Gastrocnemius medialis (tissue), 4 donors: Measurements from ENCODE around the gene IL20RB.

Experiments
- CTCF ChIP-seq, 5 experiments: fragments of 450-650 bp in 3 of 5; fragments of 200-600 bp in 2 of 5; sonication (generic) in 2 of 5; IDR thresholded peaks in 4 of 5; conservative IDR thresholded peaks in 1 of 5; 1 replicate in 4 of 5; 2 replicates in 1 of 5; pipeline ENCODE4 v1.5.1; 2016 to 2019; ENCODE audit warnings: antibody characterized with exemption in 5 of 5, mild to moderate bottlenecking in 3 of 5, moderate library complexity in 3 of 5
- POLR2A ChIP-seq, 2 donors: fragments of 450-650 bp; IDR thresholded peaks; one replicate each; pipeline ENCODE4 v1.6.1; 2017; ENCODE audit warnings: antibody characterized with exemption in 2 of 2, mild to moderate bottlenecking in 2 of 2, moderate library complexity in 2 of 2

- TF ChIP-seq CTCF (IDR thresholded peaks at IDR 0.05 in 4 of 5, conservative IDR thresholded peaks at IDR 0.05 in 1 of 5) (no peak), POLR2A (IDR thresholded peaks at IDR 0.05) (no peak)
These were observed 10.3 kb upstream of the IL20RB start for GRCh38 chr3:136947477-136947876.
